A549 (cell line): ENCODE data around the gene ZNF140. TPM values are rescaled to one million over a fixed set of nuclear protein-coding genes. Genes with fewer than 3 reads are reported as not detected.

Experiments
- ATAC-seq, 2 experiments: fragments of 200-7000 bp in 1 of 2; fragments of >200 bp in 1 of 2; cut with Nextera tagmentation in 1 of 2; cut with Tn5 transposase in 1 of 2; 3 replicates each; pipeline versions ENCODE4 v1.8.0 to v1.9.1; 2018 to 2020; ENCODE audit warnings: mild to moderate bottlenecking in 1 of 2, moderate library complexity in 1 of 2
- CTCF ChIA-PET: fragments of 300-600 bp; sonication (Branson Sonifier 250); formaldehyde crosslinking; extraction: SDS; loops from one replicate; lab custom pipeline; 2021; ENCODE audit warnings: antibody characterized with exemption, inconsistent platforms; lab: Yijun Ruan, JAX
- POLR2A ChIA-PET: fragments of 350-600 bp; formaldehyde crosslinking; extraction: SDS; loops from one replicate; lab custom pipeline; 2021; ENCODE audit warnings: antibody characterized with exemption, inconsistent platforms; lab: Yijun Ruan, JAX
- DNase-seq, 2 experiments: peaks; one replicate each; pipeline versions ENCODE4 v3.0.0 to v3.0.0-alpha.2; 2011 to 2016; ENCODE audit warnings: low read depth in 1 of 2, low spot score in 1 of 2
- FAIRE-seq: peaks from 2 replicates; lab custom pipeline; 2011; peaks lifted over from hg19 to GRCh38; lab: Jason Lieb, UNC
- H3K27ac ChIP-seq, 2 experiments: fragments of >200 bp; sonication (Bioruptor Twin); formaldehyde crosslinking; 3 replicates each; pipeline ENCODE4 v1.5.1; 2016 to 2017
- H3K4me1 ChIP-seq: fragments of >200 bp; sonication (Bioruptor Twin); formaldehyde crosslinking; 3 replicates; pipeline ENCODE4 v1.6.1; 2016
- H3K4me2 ChIP-seq: fragments of >200 bp; sonication (Bioruptor Twin); formaldehyde crosslinking; 3 replicates; pipeline ENCODE4 v1.6.1; 2016
- H3K4me3 ChIP-seq: fragments of >200 bp; sonication (Bioruptor Twin); formaldehyde crosslinking; 3 replicates; pipeline ENCODE4 v1.5.1; 2016
- H3K9me3 ChIP-seq: fragments of >200 bp; sonication (Bioruptor Twin); formaldehyde crosslinking; 3 replicates; pipeline ENCODE4 v1.6.1; 2016
- BHLHE40 ChIP-seq: IDR thresholded peaks from 2 replicates; pipeline ENCODE4 v1.6.1; 2012; ENCODE audit warnings: low read depth, low read length, inconsistent platforms
- CBX2 ChIP-seq: fragments of 200-600 bp; sonication (generic); IDR thresholded peaks from 2 replicates; pipeline ENCODE4 v1.6.1; 2016; ENCODE audit warnings: low read depth, mild to moderate bottlenecking, borderline replicate concordance
- CBX8 ChIP-seq: fragments of 200-600 bp; sonication (generic); IDR thresholded peaks from 2 replicates; pipeline ENCODE4 v1.6.1; 2016
- CHD4 ChIP-seq: fragments of 200-600 bp; sonication (generic); IDR thresholded peaks from 2 replicates; pipeline ENCODE4 v1.6.1; 2016; ENCODE audit warnings: antibody characterized with exemption, mild to moderate bottlenecking, borderline replicate concordance
- EP300 ChIP-seq, 2 experiments: fragments of >200 bp; sonication (Bioruptor Twin); formaldehyde crosslinking; IDR thresholded peaks; 2 replicates in 1 of 2; 3 replicates in 1 of 2; pipeline ENCODE4 v1.6.1; 2016 to 2017
- GATA3 ChIP-seq: IDR thresholded peaks from 2 replicates; pipeline ENCODE4 v1.6.1; 2012; ENCODE audit warnings: borderline replicate concordance
- HDAC2 ChIP-seq: fragments of 200-600 bp; sonication (generic); IDR thresholded peaks from 2 replicates; pipeline ENCODE4 v1.6.1; 2016
- HOXA7 ChIP-seq: fragments of 250-450 bp; sonication (Bioruptor Pico); IDR thresholded peaks from 2 replicates; pipeline ENCODE4 v1.5.0; 2020; ENCODE audit warnings: mild to moderate bottlenecking, moderate library complexity
- HOXB13 ChIP-seq: fragments of 250-450 bp; sonication (Bioruptor Pico); IDR thresholded peaks from 2 replicates; pipeline ENCODE4 v1.5.0; 2020; ENCODE audit warnings: low read depth, mild to moderate bottlenecking, moderate library complexity
- JUN ChIP-seq, 2 experiments: fragments of >200 bp; sonication (Bioruptor Twin); formaldehyde crosslinking; IDR thresholded peaks; 2 replicates in 1 of 2; 3 replicates in 1 of 2; pipeline ENCODE4 v1.6.1; 2016 to 2017
- JUNB ChIP-seq: fragments of >200 bp; sonication (Bioruptor Twin); formaldehyde crosslinking; IDR thresholded peaks from 2 replicates; pipeline ENCODE4 v1.6.1; 2016
- MAFK ChIP-seq: fragments of 450-650 bp; IDR thresholded peaks from 2 replicates; pipeline ENCODE4 v1.6.1; 2014; ENCODE audit not compliant: partially characterized antibody
- MYC ChIP-seq: IDR thresholded peaks from 2 replicates; pipeline ENCODE4 v1.6.1; 2012; ENCODE audit warnings: mild to moderate bottlenecking, inconsistent platforms, low read length, improper control_type of control experiment, borderline replicate concordance
- NFE2L2 ChIP-seq: fragments of 150-350 bp; conservative IDR thresholded peaks from 2 replicates; pipeline ENCODE4 v1.6.1; 2014; ENCODE audit warnings: low read length
- PHF8 ChIP-seq: fragments of 200-600 bp; sonication (generic); IDR thresholded peaks from 2 replicates; pipeline ENCODE4 v1.6.1; 2016; ENCODE audit warnings: low read depth, mild to moderate bottlenecking, antibody characterized with exemption, moderate library complexity, borderline replicate concordance
- POLR2A ChIP-seq: IDR thresholded peaks from 2 replicates; pipeline ENCODE4 v1.6.1; 2012; ENCODE audit warnings: mild to moderate bottlenecking, low read length
- RCOR1 ChIP-seq: fragments of 150-350 bp; IDR thresholded peaks from 2 replicates; pipeline ENCODE4 v1.6.1; 2014; ENCODE audit warnings: antibody characterized with exemption, low read length, low read depth
- RNF2 ChIP-seq: fragments of 200-600 bp; sonication (generic); IDR thresholded peaks from 2 replicates; pipeline ENCODE4 v1.6.1; 2016; ENCODE audit warnings: low read depth, mild to moderate bottlenecking, antibody characterized with exemption, moderate library complexity, borderline replicate concordance
- SREBF2 ChIP-seq: fragments of 450-650 bp; IDR thresholded peaks from 2 replicates; pipeline ENCODE4 v1.6.1; 2014; ENCODE audit warnings: mild to moderate bottlenecking, moderate library complexity
- TP53 ChIP-seq: fragments of 250-450 bp; sonication (Bioruptor Pico); IDR thresholded peaks from 2 replicates; pipeline ENCODE4 v1.5.0; 2021; ENCODE audit warnings: mild to moderate bottlenecking, moderate library complexity
- ZC3H11A ChIP-seq: fragments of 450-650 bp; IDR thresholded peaks from 2 replicates; pipeline ENCODE4 v1.6.1; 2014; ENCODE audit warnings: antibody characterized with exemption, mild to moderate bottlenecking
- ZNF302 ChIP-seq: fragments of 250-450 bp; sonication (Bioruptor Pico); IDR thresholded peaks from 2 replicates; pipeline ENCODE4 v1.9.0; 2021; ENCODE audit warnings: inconsistent platforms, mild to moderate bottlenecking, moderate library complexity
- WGBS: methylation state at CpG from one replicate; pipeline ENCODE4 v1.1.6; 2017; ENCODE audit errors: missing lambda C conversion rate; 5-methylcytosine and 5-hydroxymethylcytosine counted together
- polyA plus RNA-seq, 4 experiments: library from polyadenylated mRNA; depleted of rRNA in 3 of 4; stranded (reverse); fragments of >200 nt; fragmentation: RNase III in 1 of 4; extraction: RNeasy Plus Mini Kit Qiagen cat#74134 plus additional on column Dnase treatment in 1 of 4; gene quantifications; 2 replicates in 3 of 4; 3 replicates in 1 of 4; pipeline ENCODE4 v1.2.3, GENCODE V29; 2011 to 2017
- TF ChIP-seq, protein P1 (sequence below): IDR thresholded peaks from 2 replicates; pipeline ENCODE4 v1.6.1; 2012; ENCODE audit warnings: low read depth, borderline replicate concordance
- TF ChIP-seq, protein P2 (sequence below): IDR thresholded peaks from 2 replicates; pipeline ENCODE4 v1.6.1; 2012
- TF ChIP-seq, protein P3 (sequence below): fragments of 450-650 bp; IDR thresholded peaks from 2 replicates; pipeline ENCODE4 v1.6.1; 2014; ENCODE audit warnings: antibody characterized with exemption
- TF ChIP-seq, protein P4 (sequence below): fragments of 250-450 bp; sonication (Bioruptor Pico); IDR thresholded peaks from 2 replicates; pipeline ENCODE4 v1.5.0; 2021; ENCODE audit warnings: mild to moderate bottlenecking, moderate library complexity, borderline replicate concordance
- TF ChIP-seq, protein P5 (sequence below): fragments of 150-350 bp; IDR thresholded peaks from 2 replicates; pipeline ENCODE4 v1.6.1; 2014; ENCODE audit warnings: low read depth, mild to moderate bottlenecking, low read length
- TF ChIP-seq, protein P6 (sequence below): fragments of >200 bp; sonication (Bioruptor Twin); formaldehyde crosslinking; IDR thresholded peaks from 2 replicates; pipeline ENCODE4 v1.6.1; 2016

ZNF140 gene
- polyA plus RNA-seq, 2 of the 4 experiments (the other 2 are of a cell fraction), result 8.8 to 22.8 TPM

DNA sequence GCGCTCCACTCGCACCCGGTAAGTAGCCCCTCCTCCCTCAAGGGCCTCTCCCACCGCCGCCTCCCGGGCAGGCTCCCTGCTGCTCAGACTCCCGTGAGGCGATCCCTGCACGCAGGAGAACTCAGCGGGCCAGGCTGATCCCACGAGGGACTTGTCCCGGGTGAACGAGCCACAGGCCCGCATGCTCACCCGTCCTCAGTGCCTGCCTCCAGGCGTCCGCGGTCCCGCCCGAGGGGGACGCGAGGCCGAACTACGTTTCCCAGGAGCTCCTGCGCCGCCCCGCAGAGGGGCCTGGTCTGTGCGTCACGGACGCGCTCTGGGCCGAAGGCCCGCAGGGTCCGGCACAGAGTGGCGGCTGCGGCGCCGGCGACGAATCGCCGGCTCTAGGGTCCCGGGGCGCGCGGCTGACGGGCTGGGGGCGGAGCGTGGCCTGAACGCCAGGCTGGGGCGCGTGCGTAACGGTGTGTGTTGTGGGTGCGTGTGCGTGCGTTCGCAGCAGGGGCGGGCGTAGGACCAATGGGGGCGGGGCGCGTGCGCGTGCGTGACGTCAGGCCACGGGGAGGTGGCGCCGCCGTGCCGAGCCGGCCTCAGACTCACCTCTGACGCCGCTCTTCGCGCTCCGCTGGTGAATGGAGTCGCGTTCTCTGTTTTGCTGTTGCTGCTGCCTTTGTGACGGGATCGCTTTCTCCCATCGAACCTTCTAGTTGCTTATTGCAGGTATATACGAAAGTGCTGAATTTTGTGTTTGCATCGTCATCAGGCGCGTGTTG is 49.5 kb downstream of the ZNF140 start, which contains the start of the genes ZNF10 and ZNF891:
Gene ZNF10, plus strand, starts transcription at position 590 of the 770 bp plus-strand sequence. CDS start 13,866 bp downstream, outside the sequence.
Gene ZNF891, minus strand, starts transcription at position 237 of the 770 bp plus-strand sequence. CDS start 8,356 bp downstream, outside the sequence.
- peak; percentile 98 to 99 for ATAC-seq
- H3K4me3 ChIP-seq, result peak within 1 kb of the TSS; percentile 70
- H3K27ac ChIP-seq, result peak within 1 kb of the TSS; percentile 74 to 88
- no peaks in the 10 kb centered on the region for H3K4me1 ChIP-seq
- 3% methylated on average over 21 of the region's 87 CpGs for whole genome bisulfite sequencing
- no peak for FAIRE-seq
- ChIA-PET CTCF (no interaction called here), POLR2A (interaction anchor here (0.5 to 1.7 kb wide), 5 partner anchors 50 to 243 kb away, joined by 3 to 12 read pairs (median 4); partner anchors contain the start of genes CHFR, ZNF268 and ZNF84)
- peak within 1 kb of the TSS; percentile 67 for H3K4me2 ChIP-seq
- H3K9me3 ChIP-seq, result peaks cover 89% of the 10 kb centered on the region
- TF ChIP-seq SREBF2 (no peak), NFE2L2 (no peak), PHF8 (peak; percentile 87), HOXB13 (CRISPR knock-in tag) (peak; percentile 68; the same call in 1 of the 2 replicates), HDAC2 (no peak), POLR2A (peak; percentile 77), RCOR1 (no peak), RNF2 (0 out of 2 replicates have a peak, but pooled peaks have one; percentile 59), MAFK (peak; percentile 7), BHLHE40 (0 out of 2 replicates have a peak, but pooled peaks have one; percentile 29), MYC (peak; percentile 36; the same call in 1 of the 2 replicates), GATA3 (peak; percentile 59; the same call in 1 of the 2 replicates), EP300 (IDR thresholded peaks at IDR 0.05) (no peak), CBX8 (no peak), JUN (IDR thresholded peaks at IDR 0.05) (peak in 1 of 2 experiments; percentile 57; a peak in 2 of 5 replicates), TP53 (CRISPR knock-in tag) (no peak)
- TF ChIP-seq, protein P1, sequence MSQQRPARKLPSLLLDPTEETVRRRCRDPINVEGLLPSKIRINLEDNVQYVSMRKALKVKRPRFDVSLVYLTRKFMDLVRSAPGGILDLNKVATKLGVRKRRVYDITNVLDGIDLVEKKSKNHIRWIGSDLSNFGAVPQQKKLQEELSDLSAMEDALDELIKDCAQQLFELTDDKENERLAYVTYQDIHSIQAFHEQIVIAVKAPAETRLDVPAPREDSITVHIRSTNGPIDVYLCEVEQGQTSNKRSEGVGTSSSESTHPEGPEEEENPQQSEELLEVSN, result peak; percentile 90
- TF ChIP-seq, protein P2, sequence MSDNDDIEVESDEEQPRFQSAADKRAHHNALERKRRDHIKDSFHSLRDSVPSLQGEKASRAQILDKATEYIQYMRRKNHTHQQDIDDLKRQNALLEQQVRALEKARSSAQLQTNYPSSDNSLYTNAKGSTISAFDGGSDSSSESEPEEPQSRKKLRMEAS, result peak; percentile 96
- TF ChIP-seq, protein P3, sequence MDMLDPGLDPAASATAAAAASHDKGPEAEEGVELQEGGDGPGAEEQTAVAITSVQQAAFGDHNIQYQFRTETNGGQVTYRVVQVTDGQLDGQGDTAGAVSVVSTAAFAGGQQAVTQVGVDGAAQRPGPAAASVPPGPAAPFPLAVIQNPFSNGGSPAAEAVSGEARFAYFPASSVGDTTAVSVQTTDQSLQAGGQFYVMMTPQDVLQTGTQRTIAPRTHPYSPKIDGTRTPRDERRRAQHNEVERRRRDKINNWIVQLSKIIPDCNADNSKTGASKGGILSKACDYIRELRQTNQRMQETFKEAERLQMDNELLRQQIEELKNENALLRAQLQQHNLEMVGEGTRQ, result peak; percentile 21; the same call in 1 of the 2 replicates
- TF ChIP-seq, protein P4, sequence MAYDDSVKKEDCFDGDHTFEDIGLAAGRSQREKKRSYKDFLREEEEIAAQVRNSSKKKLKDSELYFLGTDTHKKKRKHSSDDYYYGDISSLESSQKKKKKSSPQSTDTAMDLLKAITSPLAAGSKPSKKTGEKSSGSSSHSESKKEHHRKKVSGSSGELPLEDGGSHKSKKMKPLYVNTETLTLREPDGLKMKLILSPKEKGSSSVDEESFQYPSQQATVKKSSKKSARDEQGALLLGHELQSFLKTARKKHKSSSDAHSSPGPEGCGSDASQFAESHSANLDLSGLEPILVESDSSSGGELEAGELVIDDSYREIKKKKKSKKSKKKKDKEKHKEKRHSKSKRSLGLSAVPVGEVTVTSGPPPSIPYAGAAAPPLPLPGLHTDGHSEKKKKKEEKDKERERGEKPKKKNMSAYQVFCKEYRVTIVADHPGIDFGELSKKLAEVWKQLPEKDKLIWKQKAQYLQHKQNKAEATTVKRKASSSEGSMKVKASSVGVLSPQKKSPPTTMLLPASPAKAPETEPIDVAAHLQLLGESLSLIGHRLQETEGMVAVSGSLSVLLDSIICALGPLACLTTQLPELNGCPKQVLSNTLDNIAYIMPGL, result no peak
- TF ChIP-seq, protein P5, sequence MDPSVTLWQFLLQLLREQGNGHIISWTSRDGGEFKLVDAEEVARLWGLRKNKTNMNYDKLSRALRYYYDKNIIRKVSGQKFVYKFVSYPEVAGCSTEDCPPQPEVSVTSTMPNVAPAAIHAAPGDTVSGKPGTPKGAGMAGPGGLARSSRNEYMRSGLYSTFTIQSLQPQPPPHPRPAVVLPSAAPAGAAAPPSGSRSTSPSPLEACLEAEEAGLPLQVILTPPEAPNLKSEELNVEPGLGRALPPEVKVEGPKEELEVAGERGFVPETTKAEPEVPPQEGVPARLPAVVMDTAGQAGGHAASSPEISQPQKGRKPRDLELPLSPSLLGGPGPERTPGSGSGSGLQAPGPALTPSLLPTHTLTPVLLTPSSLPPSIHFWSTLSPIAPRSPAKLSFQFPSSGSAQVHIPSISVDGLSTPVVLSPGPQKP, result no peak
- peak; percentile 48 to 99 for DNase-seq

DNA sequence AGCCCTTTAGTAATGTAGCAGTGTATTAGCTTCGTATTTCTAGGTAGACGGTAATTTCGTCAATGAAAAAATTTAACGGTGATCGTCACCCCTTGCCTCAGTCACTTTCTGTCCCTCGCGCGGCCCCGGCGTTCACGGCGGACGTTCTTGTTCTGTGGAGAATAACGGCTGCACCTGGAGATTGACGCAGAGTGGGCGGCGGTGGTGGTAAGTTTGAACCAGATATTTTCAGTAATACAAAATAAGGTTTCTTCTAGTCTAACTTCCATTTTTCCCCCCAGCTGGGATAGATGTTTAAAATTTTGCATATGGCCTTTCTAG is 50.0 kb downstream of the ZNF140 start:
- POLR2A ChIA-PET, result interaction anchor here (1.4 to 1.7 kb wide), 3 partner anchors 50 to 93 kb away, joined by 4 to 12 read pairs (median 4); partner anchors contain the start of gene ZNF84
- WGBS, result 25% methylated on average over 17 of the region's 17 CpGs
- H3K27ac ChIP-seq, result peak overlapping the region; percentile 74 to 88
- no peak for FAIRE-seq
- H3K9me3 ChIP-seq, result peaks cover 87% of the 10 kb centered on the region
- peak overlapping the region; percentile 67 for H3K4me2 ChIP-seq
- H3K4me1 ChIP-seq, result no peaks in the 10 kb centered on the region
- TF ChIP-seq BHLHE40, result no peak
- TF ChIP-seq JUNB, result no peak
- TF ChIP-seq HOXA7 (CRISPR knock-in tag), result no peak
- no peak for TF ChIP-seq CBX2
- TF ChIP-seq POLR2A, result no peak
- TF ChIP-seq SREBF2, result no peak
- TF ChIP-seq RNF2, result no peak
- no peak for TF ChIP-seq CHD4
- TF ChIP-seq ZNF302 (CRISPR knock-in tag), result no peak
- TF ChIP-seq ZC3H11A, result no peak
- TF ChIP-seq, protein P6, sequence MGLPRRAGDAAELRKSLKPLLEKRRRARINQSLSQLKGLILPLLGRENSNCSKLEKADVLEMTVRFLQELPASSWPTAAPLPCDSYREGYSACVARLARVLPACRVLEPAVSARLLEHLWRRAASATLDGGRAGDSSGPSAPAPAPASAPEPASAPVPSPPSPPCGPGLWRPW, result no peak
- TF ChIP-seq, all 56 proteins: peak for 0
- ATAC-seq (peak in 1 of 2 experiments; percentile 1; a peak in 2 of 6 replicates), DNase-seq (no peak)
- CTCF ChIA-PET, result no interaction called here
- peak overlapping the region; percentile 70 for H3K4me3 ChIP-seq
